Prostate gland (tissue), 2 donors: ENCODE results near the gene TSPAN18.

Experiments used
- CTCF ChIP-seq, 4 experiments: fragments of 200-600 bp in 2 of 4; fragments of 450-650 bp in 2 of 4; sonication (generic) in 2 of 4; IDR thresholded peaks; 1 replicate in 3 of 4; 2 replicates in 1 of 4; pipeline ENCODE4 v1.5.1; 2016 to 2019; ENCODE audit warnings: antibody characterized with exemption in 4 of 4, mild to moderate bottlenecking in 2 of 4, moderate library complexity in 2 of 4
- POLR2A ChIP-seq: fragments of 450-650 bp; IDR thresholded peaks from one replicate; pipeline ENCODE4 v1.6.1; 2016; ENCODE audit warnings: antibody characterized with exemption, mild to moderate bottlenecking

GRCh38 chr11:44747836-44748235, 21.1 kb downstream of the TSPAN18 start:
- TF ChIP-seq CTCF (IDR thresholded peaks at IDR 0.05) (no peak), POLR2A (no peak)
